Gastroesophageal sphincter (tissue), 4 donors: ENCODE data around the gene SHOC2. TPM values are rescaled to one million over a fixed set of nuclear protein-coding genes. Genes with fewer than 3 reads are reported as not detected.

Experiments used
- ATAC-seq: fragments of 150-250 bp; one replicate; pipeline ENCODE4 v1.9.1; 2016; ENCODE audit warnings: mild to moderate bottlenecking, moderate library complexity
- H3K27ac ChIP-seq, 4 donors: fragments of 200-600 bp; sonication (generic) in 3 of 4; 1 replicate in 3 of 4; 2 replicates in 1 of 4; pipeline ENCODE4 v1.5.1; 2016 to 2019
- H3K27me3 ChIP-seq: fragments of 200-600 bp; sonication (generic); one replicate; pipeline ENCODE4 v1.5.1; 2019
- H3K36me3 ChIP-seq, 2 donors: fragments of 200-600 bp; sonication (generic); one replicate each; pipeline ENCODE4 v1.5.1; 2019; ENCODE audit warnings: control low read depth in 1 of 2
- H3K4me1 ChIP-seq, 3 donors: fragments of 200-600 bp; sonication (generic); 1 replicate in 2 of 3; 2 replicates in 1 of 3; pipeline ENCODE4 v1.5.1; 2016 to 2019; ENCODE audit warnings: control low read depth in 2 of 3
- H3K4me3 ChIP-seq, 2 donors: fragments of 200-600 bp; sonication (generic); one replicate each; pipeline ENCODE4 v1.5.1; 2019; ENCODE audit warnings: mild to moderate bottlenecking in 1 of 2, moderate library complexity in 1 of 2
- H3K9me3 ChIP-seq, 3 donors: fragments of 200-600 bp; sonication (generic); one replicate each; pipeline ENCODE4 v1.5.1; 2017 to 2019; ENCODE audit warnings: control low read depth in 2 of 3
- CTCF ChIP-seq, 4 experiments: fragments of 200-600 bp in 2 of 4; fragments of 450-650 bp in 2 of 4; sonication (generic) in 1 of 4; IDR thresholded peaks; one replicate each; pipeline ENCODE4 v1.5.1; 2017 to 2019; ENCODE audit warnings: antibody characterized with exemption in 4 of 4, mild to moderate bottlenecking in 2 of 4, moderate library complexity in 2 of 4
- EP300 ChIP-seq: sonication (generic); formaldehyde crosslinking; IDR thresholded peaks from one replicate; pipeline ENCODE4 v1.6.1; 2017; ENCODE audit warnings: antibody characterized with exemption, mild to moderate bottlenecking
- POLR2A ChIP-seq, 2 donors: fragments of 450-650 bp; IDR thresholded peaks; one replicate each; pipeline ENCODE4 v1.6.1; 2017; ENCODE audit warnings: antibody characterized with exemption in 2 of 2, mild to moderate bottlenecking in 2 of 2, moderate library complexity in 1 of 2
- POLR2AphosphoS5 ChIP-seq: sonication (generic); formaldehyde crosslinking; IDR thresholded peaks from one replicate; pipeline ENCODE4 v1.6.1; 2017; ENCODE audit warnings: antibody characterized with exemption
- WGBS, 2 donors: methylation state at CpG; one replicate each; pipeline ENCODE4 v1.1.5; 2018; ENCODE audit warnings: low coverage in 1 of 2; 5-methylcytosine and 5-hydroxymethylcytosine counted together
- total RNA-seq, 4 donors: library from RNA; depleted of rRNA; stranded (reverse); fragments of >200 nt; gene quantifications; one replicate each; pipeline ENCODE4 v1.1.0, GENCODE V29; 2016

Gene SHOC2
- total RNA-seq, 4 donors from 2014 or later, result 50.5 to 66.0 (median 58.4) TPM

- Histone ChIP-seq H3K4me3 (peak overlapping the region; percentile 62 to 77), H3K4me1 (peaks cover 8 to 61% (median 11%) of the 10 kb centered on the region in 3 donors), H3K36me3 (no peaks in the 10 kb centered on the region), H3K27ac (peak overlapping the region; percentile 62 to 99 (median 98)), H3K9me3 (no peaks in the 10 kb centered on the region), H3K27me3 (no peaks in the 10 kb centered on the region)
- WGBS, 2 donors, result 0 to 2% methylated on average over 5 to 8 of the region's 44 CpGs
- ATAC-seq, result no peak
- TF ChIP-seq EP300, result no peak
- TF ChIP-seq POLR2A (IDR thresholded peaks at IDR 0.05), result no peak
- TF ChIP-seq CTCF (IDR thresholded peaks at IDR 0.05), result no peak
- no peak for TF ChIP-seq POLR2AphosphoS5
Measured at GRCh38 chr10:110919971-110920881, 822 bp downstream of the SHOC2 start.

- peaks cover 3 to 67% (median 7%) of the 10 kb centered on the region in 3 donors for H3K4me1 ChIP-seq
- TF ChIP-seq CTCF (IDR thresholded peaks at IDR 0.05) (no peak), POLR2AphosphoS5 (no peak), EP300 (no peak), POLR2A (IDR thresholded peaks at IDR 0.05) (no peak)
Measured at GRCh38 chr10:110923856-110924493, 4.6 kb downstream of the SHOC2 start.

GRCh38 chr10:110927461-110927860, 8.1 kb downstream of the SHOC2 start:
- no peaks in the 10 kb centered on the region for H3K9me3 ChIP-seq
- H3K27ac ChIP-seq, result no peak overlapping the region
- H3K4me3 ChIP-seq, result no peak overlapping the region
- no peak for TF ChIP-seq CTCF (IDR thresholded peaks at IDR 0.05)
- TF ChIP-seq EP300, result no peak
- no peak for TF ChIP-seq POLR2AphosphoS5
- no peak for TF ChIP-seq POLR2A (IDR thresholded peaks at IDR 0.05)
- no peaks in the 10 kb centered on the region for H3K27me3 ChIP-seq
- no peaks in the 10 kb centered on the region for H3K36me3 ChIP-seq
- 83 to 96% methylated on average over 2 of the region's 2 CpGs for WGBS, 2 donors
- no peak for ATAC-seq
- peaks cover 0 to 80% (median 3%) of the 10 kb centered on the region in 3 donors for H3K4me1 ChIP-seq

More at GRCh38 chr10:110923856-110924493, 4.6 kb downstream of the SHOC2 start:
- no peak overlapping the region for H3K27ac ChIP-seq
- H3K36me3 ChIP-seq, result no peaks in the 10 kb centered on the region
- no peaks in the 10 kb centered on the region for H3K27me3 ChIP-seq
- 15 to 44% methylated on average over 1 to 2 of the region's 2 CpGs for WGBS, 2 donors
- H3K9me3 ChIP-seq, result no peaks in the 10 kb centered on the region
- no peak for ATAC-seq
- no peak overlapping the region for H3K4me3 ChIP-seq

GRCh38 chr10:110931769-110932381, 12.5 kb downstream of the SHOC2 start:
- Histone ChIP-seq H3K4me3 (no peak overlapping the region), H3K9me3 (no peaks in the 10 kb centered on the region), H3K27ac (no peak overlapping the region), H3K36me3 (peaks cover 0 to 3% of the 10 kb centered on the region in 2 donors), H3K27me3 (no peaks in the 10 kb centered on the region), H3K4me1 (peaks cover 0 to 52% (median 0%) of the 10 kb centered on the region in 3 donors)
- no peak for ATAC-seq
- 67 to 80% methylated on average over 1 of the region's 1 CpG for WGBS, 2 donors
- TF ChIP-seq EP300 (no peak), CTCF (IDR thresholded peaks at IDR 0.05) (no peak), POLR2AphosphoS5 (no peak), POLR2A (IDR thresholded peaks at IDR 0.05) (no peak)
